ENCODE measurements around the gene BCCIP. TPM values are rescaled to one million over a fixed set of nuclear protein-coding genes. Genes with fewer than 3 reads are reported as not detected.

BCCIP gene
- total and polyA plus RNA-seq, 4 donors, result 37.5 to 70.1 (median 47.4) TPM

GRCh38 chr10:125859128-125859817, 35.9 kb downstream of the BCCIP start:
- Histone ChIP-seq H3K9me3 (ENCODE audit: control insufficient read depth in 4 of 4, insufficient read depth in 3 of 4, low read length in 3 of 4) (no peaks in the 10 kb centered on the region), H3K27ac (ENCODE audit: low read depth in 1 of 2, low read length in 1 of 2) (peak overlapping the region in 1 of 2 donors; percentile 79), H3K4me3 (no peak overlapping the region), H3K4me1 (ENCODE audit: control insufficient read depth in 5 of 5, insufficient read depth in 5 of 5, low read length in 5 of 5) (no peaks in the 10 kb centered on the region), H3K9ac (ENCODE audit: insufficient read depth in 1 of 2, low read length in 2 of 2) (no peak overlapping the region), H3K36me3 (ENCODE audit: control insufficient read depth in 4 of 4, insufficient read depth in 4 of 4, low read length in 4 of 4) (peaks cover 0 to 12% (median 6%) of the 10 kb centered on the region in 4 donors), H3K27me3 (ENCODE audit: control insufficient read depth in 3 of 3, insufficient read depth in 3 of 3, low read length in 2 of 3) (no peaks in the 10 kb centered on the region)
- DNase-seq (no peak), ATAC-seq (ENCODE audit: insufficient read depth, low FRiP score) (no peak)
- 73 to 87% methylated on average over 4 of the region's 4 CpGs for WGBS, 2 donors
- no peak for TF ChIP-seq CTCF (IDR thresholded peaks at IDR 0.05; ENCODE audit: control extremely low read depth, extremely low read depth)

GRCh38 chr10:125865120-125865519, 41.8 kb downstream of the BCCIP start:
- H3K27me3 ChIP-seq (ENCODE audit: control insufficient read depth in 3 of 3, insufficient read depth in 3 of 3, low read length in 2 of 3), result no peaks in the 10 kb centered on the region
- no peak for TF ChIP-seq CTCF (IDR thresholded peaks at IDR 0.05; ENCODE audit: control extremely low read depth, extremely low read depth)
- H3K4me1 ChIP-seq (ENCODE audit: control insufficient read depth in 5 of 5, insufficient read depth in 5 of 5, low read length in 5 of 5), result peaks cover 0 to 2% (median 0%) of the 10 kb centered on the region in 5 donors
- 91 to 97% methylated on average over 3 of the region's 3 CpGs for WGBS, 2 donors
- no peak overlapping the region for H3K27ac ChIP-seq (ENCODE audit: low read depth in 1 of 2, low read length in 1 of 2)
- no peaks in the 10 kb centered on the region for H3K9me3 ChIP-seq (ENCODE audit: control insufficient read depth in 4 of 4, insufficient read depth in 3 of 4, low read length in 3 of 4)
- H3K36me3 ChIP-seq (ENCODE audit: control insufficient read depth in 4 of 4, insufficient read depth in 4 of 4, low read length in 4 of 4), result peaks cover 3 to 12% (median 8%) of the 10 kb centered on the region in 4 donors
- no peak overlapping the region for H3K4me3 ChIP-seq
- no peak overlapping the region for H3K9ac ChIP-seq (ENCODE audit: insufficient read depth in 1 of 2, low read length in 2 of 2)
- ATAC-seq (ENCODE audit: insufficient read depth, low FRiP score) (no peak), DNase-seq (no peak)

- H3K27me3 ChIP-seq (ENCODE audit: control insufficient read depth in 3 of 3, insufficient read depth in 3 of 3, low read length in 2 of 3), result no peaks in the 10 kb centered on the region
- peaks cover 3 to 12% (median 8%) of the 10 kb centered on the region in 4 donors for H3K36me3 ChIP-seq (ENCODE audit: control insufficient read depth in 4 of 4, insufficient read depth in 4 of 4, low read length in 4 of 4)
- DNase-seq (no peak), ATAC-seq (ENCODE audit: insufficient read depth, low FRiP score) (no peak)
- 95 to 98% methylated on average over 7 of the region's 7 CpGs for WGBS, 2 donors
- no peak overlapping the region for H3K4me3 ChIP-seq
- H3K9me3 ChIP-seq (ENCODE audit: control insufficient read depth in 4 of 4, insufficient read depth in 3 of 4, low read length in 3 of 4), result no peaks in the 10 kb centered on the region
- H3K9ac ChIP-seq (ENCODE audit: insufficient read depth in 1 of 2, low read length in 2 of 2), result no peak overlapping the region
- H3K4me1 ChIP-seq (ENCODE audit: control insufficient read depth in 5 of 5, insufficient read depth in 5 of 5, low read length in 5 of 5), result peaks cover 0 to 10% (median 0%) of the 10 kb centered on the region in 5 donors
- no peak overlapping the region for H3K27ac ChIP-seq (ENCODE audit: low read depth in 1 of 2, low read length in 1 of 2)
- no peak for TF ChIP-seq CTCF (IDR thresholded peaks at IDR 0.05; ENCODE audit: control extremely low read depth, extremely low read depth)
Measured at GRCh38 chr10:125866421-125867029, 43.2 kb downstream of the BCCIP start.
